Measurements from ENCODE around the gene QKI.

The QKI gene

DNA sequence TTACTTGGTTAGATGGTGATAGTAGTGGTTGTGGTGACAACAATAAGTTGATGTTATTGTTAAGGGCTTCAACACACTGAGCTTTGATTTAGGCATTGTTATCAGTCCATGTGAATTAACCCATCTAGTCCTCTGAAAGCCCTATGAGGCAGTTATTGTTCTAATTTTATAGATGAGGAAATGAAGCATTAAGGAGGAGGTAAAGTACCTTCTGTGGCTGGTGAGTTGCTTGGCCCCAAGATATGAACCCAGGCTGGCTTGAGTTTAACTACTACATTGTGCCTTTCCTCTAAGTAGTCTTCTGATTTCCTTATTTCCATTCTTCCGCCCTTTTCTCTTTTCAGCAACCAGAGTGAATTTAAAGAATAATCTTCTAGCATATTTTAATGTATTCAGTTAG lies 81.7 kb downstream of the QKI start:
- H3F3A ChIP-seq (ENCODE audit: insufficient read depth, low read length), result no peaks in the 10 kb centered on the region
- no peak overlapping the region for H3K4me2 ChIP-seq (ENCODE audit: low read depth, low read length)
- peaks cover 39% of the 10 kb centered on the region for H3K79me2 ChIP-seq (ENCODE audit: low read length)

DNA sequence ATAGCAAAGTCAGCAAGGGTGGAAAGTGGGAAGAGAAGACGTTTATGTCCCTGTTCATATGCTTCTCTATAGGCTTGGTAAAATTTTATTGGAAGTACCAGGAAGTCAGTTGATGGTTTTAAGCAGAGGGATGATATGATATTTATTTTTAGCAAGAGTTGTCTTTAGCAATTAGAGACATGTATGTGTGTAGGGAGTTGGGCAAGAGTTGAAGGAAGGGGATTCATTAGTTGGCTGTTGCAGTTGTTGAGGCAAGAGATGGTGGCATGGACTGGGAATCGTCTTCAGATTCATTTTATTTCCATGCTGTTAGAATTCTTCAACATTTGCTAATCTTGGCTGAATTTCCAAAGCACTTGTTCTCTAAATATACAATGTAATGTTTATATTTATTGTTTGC lies 85.6 kb downstream of the QKI start:
- H3K9ac ChIP-seq (ENCODE audit: low read length), result no peak overlapping the region
- H3K9me2 ChIP-seq (replicated peaks; ENCODE audit: insufficient read depth, low read length), result no peaks in the 10 kb centered on the region
- no peaks in the 10 kb centered on the region for H3K36me3 ChIP-seq (replicated peaks; ENCODE audit: insufficient read depth, low read length)
- no peaks in the 10 kb centered on the region for H3K27me3 ChIP-seq (replicated peaks; ENCODE audit: insufficient read depth, low read length)
- no peak for DNase-seq
- H3K4me3 ChIP-seq (ENCODE audit: low read length), result no peak overlapping the region
- H3K4me2 ChIP-seq (ENCODE audit: low read depth, low read length), result no peak overlapping the region
- H2AFZ ChIP-seq (ENCODE audit: low read length), result no peak overlapping the region
- H4K20me1 ChIP-seq (ENCODE audit: insufficient read depth, low read length), result no peaks in the 10 kb centered on the region
- H3K9me3 ChIP-seq (replicated peaks; ENCODE audit: insufficient read depth, low read length), result no peaks in the 10 kb centered on the region
- H3K4me1 ChIP-seq (ENCODE audit: low read length), result no peaks in the 10 kb centered on the region
- H3F3A ChIP-seq (ENCODE audit: insufficient read depth, low read length), result no peaks in the 10 kb centered on the region
- H3K79me2 ChIP-seq (ENCODE audit: low read length), result peaks cover 52% of the 10 kb centered on the region
- TF ChIP-seq EZH2phosphoT487 (IDR thresholded peaks at IDR 0.05; ENCODE audit: low read length) (no peak), EZH2 (optimal IDR thresholded peaks at IDR 0.05; ENCODE audit: low read depth, low read length) (no peak)
- TF ChIP-seq, protein P1, sequence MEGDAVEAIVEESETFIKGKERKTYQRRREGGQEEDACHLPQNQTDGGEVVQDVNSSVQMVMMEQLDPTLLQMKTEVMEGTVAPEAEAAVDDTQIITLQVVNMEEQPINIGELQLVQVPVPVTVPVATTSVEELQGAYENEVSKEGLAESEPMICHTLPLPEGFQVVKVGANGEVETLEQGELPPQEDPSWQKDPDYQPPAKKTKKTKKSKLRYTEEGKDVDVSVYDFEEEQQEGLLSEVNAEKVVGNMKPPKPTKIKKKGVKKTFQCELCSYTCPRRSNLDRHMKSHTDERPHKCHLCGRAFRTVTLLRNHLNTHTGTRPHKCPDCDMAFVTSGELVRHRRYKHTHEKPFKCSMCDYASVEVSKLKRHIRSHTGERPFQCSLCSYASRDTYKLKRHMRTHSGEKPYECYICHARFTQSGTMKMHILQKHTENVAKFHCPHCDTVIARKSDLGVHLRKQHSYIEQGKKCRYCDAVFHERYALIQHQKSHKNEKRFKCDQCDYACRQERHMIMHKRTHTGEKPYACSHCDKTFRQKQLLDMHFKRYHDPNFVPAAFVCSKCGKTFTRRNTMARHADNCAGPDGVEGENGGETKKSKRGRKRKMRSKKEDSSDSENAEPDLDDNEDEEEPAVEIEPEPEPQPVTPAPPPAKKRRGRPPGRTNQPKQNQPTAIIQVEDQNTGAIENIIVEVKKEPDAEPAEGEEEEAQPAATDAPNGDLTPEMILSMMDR (IDR thresholded peaks at IDR 0.05; ENCODE audit: low read length), result no peak
- no peak overlapping the region for H3K27ac ChIP-seq (ENCODE audit: low read length)

More for the DNA sequence above, 81.7 kb downstream of the QKI start:
- Histone ChIP-seq H4K20me1 (ENCODE audit: insufficient read depth, low read length) (no peaks in the 10 kb centered on the region), H3K9me3 (replicated peaks; ENCODE audit: insufficient read depth, low read length) (no peaks in the 10 kb centered on the region), H2AFZ (ENCODE audit: low read length) (no peak overlapping the region), H3K9ac (ENCODE audit: low read length) (no peak overlapping the region), H3K4me1 (ENCODE audit: low read length) (no peaks in the 10 kb centered on the region), H3K4me3 (ENCODE audit: low read length) (no peak overlapping the region), H3K9me2 (replicated peaks; ENCODE audit: insufficient read depth, low read length) (no peaks in the 10 kb centered on the region), H3K27ac (ENCODE audit: low read length) (no peak overlapping the region), H3K36me3 (replicated peaks; ENCODE audit: insufficient read depth, low read length) (no peaks in the 10 kb centered on the region), H3K27me3 (replicated peaks; ENCODE audit: insufficient read depth, low read length) (no peaks in the 10 kb centered on the region)
- DNase-seq, result no peak
- TF ChIP-seq, protein P1 (IDR thresholded peaks at IDR 0.05; ENCODE audit: low read length), result no peak
- TF ChIP-seq EZH2phosphoT487 (IDR thresholded peaks at IDR 0.05; ENCODE audit: low read length) (no peak), EZH2 (optimal IDR thresholded peaks at IDR 0.05; ENCODE audit: low read depth, low read length) (no peak)

DNA sequence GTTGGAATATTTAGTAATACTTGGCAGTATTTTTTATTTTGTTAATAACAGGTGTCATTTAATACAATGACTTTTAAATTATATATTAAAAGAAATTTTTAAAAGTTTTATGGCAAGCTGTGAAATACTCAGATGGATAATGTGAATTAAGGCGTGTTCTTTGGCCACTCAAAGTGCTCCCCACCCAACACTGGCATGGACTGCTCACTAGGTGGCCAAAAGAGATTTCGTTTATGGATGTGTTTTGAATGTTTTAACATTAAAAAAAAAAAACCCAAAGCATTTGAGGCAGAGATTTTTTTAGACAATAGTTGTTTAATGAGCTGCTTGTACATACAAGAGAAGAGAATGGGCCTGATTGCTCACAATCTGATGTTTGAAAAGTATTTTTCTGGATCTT lies 86.5 kb downstream of the QKI start:
- Histone ChIP-seq H3K9ac (ENCODE audit: low read length) (no peak overlapping the region), H3K9me3 (replicated peaks; ENCODE audit: insufficient read depth, low read length) (no peaks in the 10 kb centered on the region), H3F3A (ENCODE audit: insufficient read depth, low read length) (no peaks in the 10 kb centered on the region), H3K27ac (ENCODE audit: low read length) (no peak overlapping the region), H4K20me1 (ENCODE audit: insufficient read depth, low read length) (no peaks in the 10 kb centered on the region), H3K4me2 (ENCODE audit: low read depth, low read length) (no peak overlapping the region), H3K27me3 (replicated peaks; ENCODE audit: insufficient read depth, low read length) (no peaks in the 10 kb centered on the region), H3K4me1 (ENCODE audit: low read length) (no peaks in the 10 kb centered on the region), H2AFZ (ENCODE audit: low read length) (no peak overlapping the region), H3K4me3 (ENCODE audit: low read length) (no peak overlapping the region), H3K79me2 (ENCODE audit: low read length) (peaks cover 56% of the 10 kb centered on the region), H3K36me3 (replicated peaks; ENCODE audit: insufficient read depth, low read length) (no peaks in the 10 kb centered on the region), H3K9me2 (replicated peaks; ENCODE audit: insufficient read depth, low read length) (no peaks in the 10 kb centered on the region)
- TF ChIP-seq EZH2 (optimal IDR thresholded peaks at IDR 0.05; ENCODE audit: low read depth, low read length), result no peak
- TF ChIP-seq, protein P1 (IDR thresholded peaks at IDR 0.05; ENCODE audit: low read length), result no peak
- TF ChIP-seq EZH2phosphoT487 (IDR thresholded peaks at IDR 0.05; ENCODE audit: low read length), result no peak
- DNase-seq, result no peak

Measured in MM.1S (cell line).